Measurements from ENCODE around the gene MCUR1.

The MCUR1 gene

DNA sequence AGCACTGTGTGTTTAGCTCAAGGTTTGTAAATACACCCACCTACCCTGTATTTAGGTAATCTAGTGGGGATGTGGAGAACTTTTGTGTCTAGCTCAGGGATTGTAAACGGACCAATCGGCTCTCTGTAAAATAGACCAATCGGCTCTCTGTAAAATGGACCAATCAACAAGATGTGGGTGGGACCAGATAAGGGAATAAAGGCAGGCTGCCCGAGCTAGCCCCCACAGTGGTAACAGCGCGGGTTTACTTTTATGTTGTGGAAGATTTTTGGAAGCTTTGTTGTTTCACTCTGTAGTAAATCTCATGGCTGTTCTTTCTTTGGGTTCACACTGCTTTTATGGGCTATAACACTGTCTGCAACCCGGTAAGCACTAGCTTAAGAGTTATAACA lies 70.6 kb downstream of the MCUR1 start:
- Mint-ChIP-seq H3K4me1 (no peaks in the 10 kb centered on the region), H3K36me3 (ENCODE audit: low read depth) (no peaks in the 10 kb centered on the region), H3K4me3 (no peak overlapping the region), H3K27ac (no peak overlapping the region), H3K27me3 (ENCODE audit: low read depth) (no peaks in the 10 kb centered on the region), H3K9me3 (peaks cover 5% of the 10 kb centered on the region)
- TF ChIP-seq, protein P1, sequence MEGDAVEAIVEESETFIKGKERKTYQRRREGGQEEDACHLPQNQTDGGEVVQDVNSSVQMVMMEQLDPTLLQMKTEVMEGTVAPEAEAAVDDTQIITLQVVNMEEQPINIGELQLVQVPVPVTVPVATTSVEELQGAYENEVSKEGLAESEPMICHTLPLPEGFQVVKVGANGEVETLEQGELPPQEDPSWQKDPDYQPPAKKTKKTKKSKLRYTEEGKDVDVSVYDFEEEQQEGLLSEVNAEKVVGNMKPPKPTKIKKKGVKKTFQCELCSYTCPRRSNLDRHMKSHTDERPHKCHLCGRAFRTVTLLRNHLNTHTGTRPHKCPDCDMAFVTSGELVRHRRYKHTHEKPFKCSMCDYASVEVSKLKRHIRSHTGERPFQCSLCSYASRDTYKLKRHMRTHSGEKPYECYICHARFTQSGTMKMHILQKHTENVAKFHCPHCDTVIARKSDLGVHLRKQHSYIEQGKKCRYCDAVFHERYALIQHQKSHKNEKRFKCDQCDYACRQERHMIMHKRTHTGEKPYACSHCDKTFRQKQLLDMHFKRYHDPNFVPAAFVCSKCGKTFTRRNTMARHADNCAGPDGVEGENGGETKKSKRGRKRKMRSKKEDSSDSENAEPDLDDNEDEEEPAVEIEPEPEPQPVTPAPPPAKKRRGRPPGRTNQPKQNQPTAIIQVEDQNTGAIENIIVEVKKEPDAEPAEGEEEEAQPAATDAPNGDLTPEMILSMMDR (IDR thresholded peaks at IDR 0.05; ENCODE audit: unreplicated experiment in 3 of 3), result no peak

DNA sequence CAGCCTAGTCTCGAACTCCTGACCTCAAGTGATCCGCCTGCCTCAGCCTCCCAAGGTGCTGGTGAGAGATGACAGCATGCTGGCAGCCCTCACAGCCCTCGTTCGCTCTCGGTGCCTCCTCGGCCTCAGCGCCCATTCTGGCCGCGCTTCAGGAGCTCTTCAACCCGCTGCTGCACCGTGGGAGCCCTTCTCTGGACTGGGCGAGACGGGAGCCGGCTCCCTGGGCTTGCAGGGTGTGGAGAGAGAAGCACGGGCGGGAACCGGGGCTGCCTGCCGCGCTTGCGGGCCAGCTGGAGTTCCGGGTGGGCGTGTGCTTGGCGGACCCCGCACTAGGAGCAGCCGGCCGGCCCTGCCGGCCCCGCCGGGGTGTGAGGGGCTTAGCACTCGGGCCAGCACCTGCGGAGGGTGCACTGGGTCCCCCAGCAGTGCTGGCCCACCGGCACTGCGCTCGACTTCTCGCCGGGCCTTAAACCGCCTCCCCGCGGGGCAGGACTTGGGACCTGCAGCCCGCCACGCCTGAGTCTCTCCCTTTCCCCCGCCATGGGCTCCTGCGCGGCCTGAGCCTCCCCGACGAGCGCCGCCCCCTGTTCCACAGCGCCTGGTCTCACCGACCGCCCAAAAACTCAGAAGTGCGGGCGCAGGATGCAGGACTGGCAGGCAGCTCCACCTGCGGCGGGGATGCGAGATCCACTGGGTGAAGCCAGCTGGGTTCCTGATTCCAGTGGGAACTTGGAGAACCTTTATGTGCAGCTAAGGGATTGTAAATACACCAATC lies 71.2 kb downstream of the MCUR1 start:
- Mint-ChIP-seq H3K27ac (no peak overlapping the region), H3K36me3 (ENCODE audit: low read depth) (no peaks in the 10 kb centered on the region), H3K9me3 (peaks cover 5% of the 10 kb centered on the region), H3K4me1 (no peaks in the 10 kb centered on the region), H3K4me3 (no peak overlapping the region), H3K27me3 (ENCODE audit: low read depth) (no peaks in the 10 kb centered on the region)
- TF ChIP-seq, protein P1 (IDR thresholded peaks at IDR 0.05; ENCODE audit: unreplicated experiment in 3 of 3), result no peak

DNA sequence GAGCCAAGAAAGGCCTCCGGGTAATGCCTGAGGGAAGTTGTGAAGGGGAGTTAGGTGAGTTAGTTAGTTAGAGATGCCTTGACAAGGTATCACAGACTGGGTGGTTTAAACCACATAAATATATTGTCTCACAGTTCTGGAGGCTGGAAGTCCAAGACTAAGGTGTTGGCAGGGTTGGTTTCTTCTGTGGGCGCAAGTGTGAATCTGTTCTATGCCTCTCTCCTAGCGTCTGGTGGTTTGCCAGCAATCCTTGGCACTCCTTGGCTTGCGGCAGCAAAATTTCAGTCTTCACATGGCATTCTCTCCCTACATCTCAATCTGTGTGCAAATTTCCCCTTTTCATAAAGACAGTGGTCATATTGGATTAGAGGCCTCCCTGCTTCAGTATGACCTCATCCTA lies 73.0 kb downstream of the MCUR1 start:
- H3K27me3 Mint-ChIP-seq (ENCODE audit: low read depth), result no peaks in the 10 kb centered on the region
- no peak overlapping the region for H3K27ac Mint-ChIP-seq
- H3K36me3 Mint-ChIP-seq (ENCODE audit: low read depth), result no peaks in the 10 kb centered on the region

More for the DNA sequence above, 73.0 kb downstream of the MCUR1 start:
- no peaks in the 10 kb centered on the region for H3K4me1 Mint-ChIP-seq
- H3K4me3 Mint-ChIP-seq, result no peak overlapping the region
- peaks cover 5% of the 10 kb centered on the region for H3K9me3 Mint-ChIP-seq
- TF ChIP-seq, protein P1 (IDR thresholded peaks at IDR 0.05; ENCODE audit: unreplicated experiment in 3 of 3), result no peak
